ENCODE data around the gene VLDLR.

Gene VLDLR

DNA sequence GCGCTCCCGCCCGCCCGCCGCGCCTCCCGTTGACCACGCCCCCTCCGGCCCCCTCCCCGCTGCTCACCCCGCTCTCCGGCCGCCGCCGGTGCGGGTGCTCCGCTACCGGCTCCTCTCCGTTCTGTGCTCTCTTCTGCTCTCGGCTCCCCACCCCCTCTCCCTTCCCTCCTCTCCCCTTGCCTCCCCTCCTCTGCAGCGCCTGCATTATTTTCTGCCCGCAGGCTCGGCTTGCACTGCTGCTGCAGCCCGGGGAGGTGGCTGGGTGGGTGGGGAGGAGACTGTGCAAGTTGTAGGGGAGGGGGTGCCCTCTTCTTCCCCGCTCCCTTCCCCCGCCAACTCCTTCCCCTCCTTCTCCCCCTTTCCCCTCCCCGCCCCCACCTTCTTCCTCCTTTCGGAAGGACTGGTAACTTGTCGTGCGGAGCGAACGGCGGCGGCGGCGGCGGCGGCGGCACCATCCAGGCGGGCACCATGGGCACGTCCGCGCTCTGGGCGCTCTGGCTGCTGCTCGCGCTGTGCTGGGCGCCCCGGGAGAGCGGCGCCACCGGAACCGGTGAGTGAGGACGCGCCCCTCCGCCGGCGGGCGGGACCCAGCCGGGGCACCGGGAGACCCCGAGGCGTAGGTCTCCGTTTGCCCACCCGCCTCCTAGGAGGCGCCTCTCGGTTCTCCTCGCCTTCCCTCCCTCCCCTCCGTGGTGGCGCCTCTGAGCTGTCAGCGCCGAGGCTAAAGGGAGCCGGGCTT is at the start of gene VLDLR:
VLDLR (plus strand) TSS at position 66 of the 739 bp plus-strand sequence; CDS start at position 469, 403 bp downstream.
- DNase-seq (ENCODE audit: low spot score), result peak; percentile 89

DNA sequence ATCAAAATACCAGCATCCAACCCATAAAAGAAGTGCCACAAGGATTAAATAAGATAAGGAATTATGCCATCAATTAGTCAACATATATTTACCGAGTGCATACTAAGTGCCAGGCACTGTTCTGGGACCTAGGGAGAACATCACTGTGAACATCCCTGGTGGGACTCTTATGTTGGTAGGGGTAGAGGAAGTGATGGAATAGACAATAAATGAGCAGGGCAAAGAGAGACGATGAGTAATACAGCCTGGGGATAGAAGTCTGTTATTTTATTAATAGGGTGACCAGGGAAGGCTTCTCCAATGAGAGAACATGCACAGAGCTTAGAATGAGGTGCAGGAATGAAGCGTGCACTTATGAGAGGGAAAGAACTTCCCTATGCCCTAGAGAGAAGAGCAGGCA is 47.4 kb upstream of the VLDLR start:
- no peak for DNase-seq (ENCODE audit: low spot score)

DNA sequence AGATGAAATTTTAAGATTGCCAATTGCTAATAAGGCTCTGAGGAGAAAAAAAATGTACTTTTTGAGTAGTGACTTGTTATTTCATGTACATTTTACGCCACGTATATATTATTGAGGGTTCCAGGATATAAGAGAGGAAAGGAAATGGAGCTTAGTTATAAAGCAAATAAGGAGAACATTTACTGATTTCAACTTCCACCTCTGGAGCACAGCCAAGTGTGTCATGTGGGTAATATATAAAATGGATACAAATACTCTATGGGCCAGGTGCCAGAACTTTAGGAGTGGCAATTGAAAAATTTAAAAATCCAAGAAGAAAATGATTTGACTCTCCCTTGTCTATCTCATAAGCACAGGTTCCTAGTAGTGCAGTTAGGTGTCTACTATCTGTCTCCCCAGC is 45.0 kb upstream of the VLDLR start:
- DNase-seq (ENCODE audit: low spot score), result no peak

DNA sequence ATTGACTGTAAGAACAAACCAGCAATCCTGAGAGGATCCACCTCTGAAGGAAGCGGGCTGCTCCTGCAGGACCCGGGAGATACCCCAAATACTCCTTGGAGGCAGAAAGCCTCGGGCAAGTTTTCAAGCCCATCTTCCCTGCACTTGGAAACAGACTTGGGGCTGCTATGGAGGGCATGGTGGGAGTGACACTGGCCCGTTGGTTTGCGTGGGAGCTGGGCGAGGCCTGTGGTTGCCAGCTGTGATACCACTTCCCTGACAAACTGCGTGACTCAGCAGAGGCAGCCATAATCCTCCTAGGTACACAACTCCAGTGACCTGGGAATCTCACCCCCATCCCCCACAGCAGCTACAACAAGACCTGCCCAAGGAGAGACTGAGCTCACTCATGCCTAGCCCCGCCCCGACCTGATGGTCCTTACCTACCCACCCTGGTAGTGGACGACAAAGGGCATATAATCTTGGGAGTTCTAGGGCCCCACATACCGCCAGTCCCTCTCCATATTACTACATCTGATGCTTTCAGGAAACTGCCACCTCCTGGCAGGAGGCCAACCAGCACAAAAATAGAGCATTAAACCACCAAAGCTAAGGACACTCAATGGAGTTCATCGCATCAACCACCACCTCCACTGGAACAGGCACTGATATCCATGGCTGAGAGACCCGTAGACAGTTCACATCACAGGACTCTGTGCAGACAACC is 38.1 kb upstream of the VLDLR start:
- no peak for DNase-seq (ENCODE audit: low spot score)

GRCh38 chr9:2591967-2592366 is 29.6 kb upstream of the VLDLR start:
- DNase-seq (ENCODE audit: low spot score), result no peak

- DNase-seq (ENCODE audit: low spot score), result no peak
Observed at GRCh38 chr9:2593744-2594143, 27.8 kb upstream of the VLDLR start.

- no peak for DNase-seq (ENCODE audit: low spot score)
Observed at GRCh38 chr9:2595973-2596372, 25.6 kb upstream of the VLDLR start.

- no peak for DNase-seq (ENCODE audit: low spot score)
Observed at GRCh38 chr9:2597483-2597882, 24.1 kb upstream of the VLDLR start.

GRCh38 chr9:2599896-2600295 is 21.7 kb upstream of the VLDLR start:
- no peak for DNase-seq (ENCODE audit: low spot score)

DNA sequence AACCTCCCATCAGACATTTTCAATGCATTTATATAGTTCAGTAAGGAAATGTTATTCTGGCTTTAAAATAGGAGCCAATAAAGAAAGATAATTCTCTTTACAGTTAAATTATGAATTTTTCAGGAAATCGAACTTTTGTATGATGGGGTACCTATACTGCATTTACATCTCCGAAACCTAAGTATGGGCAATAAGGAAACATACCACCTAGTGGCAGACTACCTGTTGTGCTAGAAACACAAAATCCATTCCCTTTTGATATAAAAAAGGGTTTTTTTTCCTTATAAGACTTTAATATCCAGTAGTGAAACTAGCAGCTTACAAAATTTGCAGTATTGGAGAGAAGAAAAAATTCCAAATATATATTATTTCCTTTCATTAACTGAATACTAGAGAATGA is 21.3 kb upstream of the VLDLR start:
- no peak for DNase-seq (ENCODE audit: low spot score)

- DNase-seq (ENCODE audit: low spot score), result no peak
Observed at GRCh38 chr9:2601785-2602378, 19.7 kb upstream of the VLDLR start.

GRCh38 chr9:2602704-2603116 is 18.9 kb upstream of the VLDLR start:
- no peak for DNase-seq (ENCODE audit: low spot score)

DNA sequence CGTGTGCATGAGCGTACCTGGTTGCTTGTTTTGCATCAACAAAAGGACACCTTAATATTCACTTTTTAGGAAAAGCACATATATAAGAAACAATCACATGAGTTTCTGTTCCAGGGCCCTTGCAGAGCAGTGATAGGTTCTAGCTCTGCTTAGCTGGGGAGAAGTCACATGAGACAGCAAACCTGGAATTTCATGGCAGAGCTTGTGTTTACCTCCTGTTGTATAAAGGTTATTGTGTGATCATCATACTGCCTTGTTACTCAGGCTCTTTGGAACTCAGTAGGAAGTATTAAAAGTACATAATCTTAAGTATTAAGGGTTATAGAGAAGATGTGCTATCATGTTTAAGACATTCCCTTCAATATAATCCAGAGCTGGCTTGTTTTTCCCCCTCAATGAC is 18.0 kb upstream of the VLDLR start:
- no peak for DNase-seq (ENCODE audit: low spot score)

- DNase-seq (ENCODE audit: low spot score), result no peak
Observed at GRCh38 chr9:2605246-2605645, 16.3 kb upstream of the VLDLR start.

GRCh38 chr9:2608276-2608675 is 13.3 kb upstream of the VLDLR start:
- DNase-seq (ENCODE audit: low spot score), result no peak

GRCh38 chr9:2610985-2611384 is 10.6 kb upstream of the VLDLR start:
- DNase-seq (ENCODE audit: low spot score), result no peak

DNA sequence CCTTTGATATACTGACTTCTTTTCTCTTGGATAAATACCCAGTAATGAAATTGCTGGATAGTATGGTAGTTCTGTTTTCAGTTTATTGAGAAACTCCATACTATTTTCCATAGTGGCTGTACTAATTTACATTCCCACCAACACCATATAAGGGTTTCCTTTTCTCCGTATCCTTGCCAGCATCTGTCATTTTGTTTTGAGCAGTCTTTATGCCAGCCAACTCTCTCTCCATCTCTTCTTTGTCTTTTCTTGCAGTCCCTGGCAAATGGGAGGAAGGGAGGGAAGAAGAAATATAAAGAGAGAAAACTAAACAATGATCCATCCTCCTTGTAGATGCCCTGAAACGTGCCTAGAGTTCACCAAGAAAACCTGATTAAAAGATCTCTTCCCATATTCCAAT is 9.6 kb upstream of the VLDLR start:
- DNase-seq (ENCODE audit: low spot score), result no peak

DNA sequence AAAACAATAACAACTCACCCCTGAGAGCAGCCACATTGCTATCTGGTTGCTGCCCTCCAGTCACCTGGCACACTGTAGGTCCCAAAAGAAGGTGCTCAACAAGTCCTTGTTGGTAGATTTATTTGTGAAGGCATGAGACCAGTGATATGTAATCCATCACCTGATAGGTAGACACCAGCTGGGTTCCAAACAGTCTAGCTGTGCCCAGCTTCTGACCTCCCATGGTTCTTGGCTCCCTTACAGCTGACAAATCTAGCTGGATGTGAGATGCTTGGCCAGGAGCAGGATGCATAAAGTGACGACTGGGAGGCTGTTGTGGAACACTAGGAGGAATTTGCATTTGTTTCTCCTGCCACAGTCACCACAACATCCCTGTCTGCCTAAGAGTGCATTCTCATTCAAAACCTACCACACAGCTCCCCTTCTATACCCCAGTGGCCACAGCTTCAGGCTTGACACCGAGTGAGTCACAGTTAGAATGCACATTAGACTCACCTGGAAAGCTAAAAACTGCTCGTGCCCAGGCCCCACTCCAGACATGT is 7.8 kb upstream of the VLDLR start:
- no peak for DNase-seq (ENCODE audit: low spot score)

GRCh38 chr9:2615497-2615896 is 6.1 kb upstream of the VLDLR start:
- no peak for DNase-seq (ENCODE audit: low spot score)

DNA sequence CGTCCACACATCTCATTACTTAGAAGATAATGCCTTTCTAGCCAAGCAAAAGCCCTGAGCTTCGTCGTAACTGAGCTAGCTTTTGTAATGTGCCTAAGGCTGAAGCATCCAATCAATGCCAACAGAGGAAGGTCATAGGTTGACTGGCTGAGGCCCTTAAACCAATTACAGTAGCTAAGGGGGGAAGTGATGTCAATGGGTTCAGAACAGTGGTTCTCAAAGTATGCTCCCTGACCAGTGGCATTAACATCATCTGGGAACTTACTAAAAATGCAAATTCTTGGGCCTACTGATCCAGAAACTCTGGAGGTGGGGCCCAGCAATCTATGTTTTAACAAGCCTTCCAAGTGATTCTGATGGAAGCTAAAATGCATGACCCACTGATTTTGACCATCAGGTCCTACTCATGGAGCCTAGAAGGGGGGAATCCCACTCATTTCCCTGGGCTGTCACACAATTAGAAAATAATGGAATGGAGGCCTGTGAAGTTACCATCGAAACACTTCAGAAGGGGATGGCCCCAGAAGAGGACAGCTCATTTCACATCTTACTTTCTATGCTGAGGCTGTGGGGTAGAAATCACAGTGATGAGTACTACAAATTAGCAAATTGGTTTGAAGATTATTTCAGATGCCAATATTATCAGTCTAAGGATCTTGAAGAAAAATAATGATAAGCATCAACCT is 4.8 kb upstream of the VLDLR start:
- DNase-seq (ENCODE audit: low spot score), result no peak

- no peak for DNase-seq (ENCODE audit: low spot score)
Observed at GRCh38 chr9:2618289-2618688, 3.3 kb upstream of the VLDLR start.

GRCh38 chr9:2620919-2621721 is 467 bp upstream of the VLDLR start:
- DNase-seq (ENCODE audit: low spot score), result peak; percentile 94

Measured in GM03348 (cell line).